Measurements from ENCODE around the gene IDUA.
"Not testable (repeated sequence)": the region's sequence is repeated elsewhere in the genome, so short reads cannot be mapped to it uniquely, and the experiment has no call there.

The IDUA gene

DNA sequence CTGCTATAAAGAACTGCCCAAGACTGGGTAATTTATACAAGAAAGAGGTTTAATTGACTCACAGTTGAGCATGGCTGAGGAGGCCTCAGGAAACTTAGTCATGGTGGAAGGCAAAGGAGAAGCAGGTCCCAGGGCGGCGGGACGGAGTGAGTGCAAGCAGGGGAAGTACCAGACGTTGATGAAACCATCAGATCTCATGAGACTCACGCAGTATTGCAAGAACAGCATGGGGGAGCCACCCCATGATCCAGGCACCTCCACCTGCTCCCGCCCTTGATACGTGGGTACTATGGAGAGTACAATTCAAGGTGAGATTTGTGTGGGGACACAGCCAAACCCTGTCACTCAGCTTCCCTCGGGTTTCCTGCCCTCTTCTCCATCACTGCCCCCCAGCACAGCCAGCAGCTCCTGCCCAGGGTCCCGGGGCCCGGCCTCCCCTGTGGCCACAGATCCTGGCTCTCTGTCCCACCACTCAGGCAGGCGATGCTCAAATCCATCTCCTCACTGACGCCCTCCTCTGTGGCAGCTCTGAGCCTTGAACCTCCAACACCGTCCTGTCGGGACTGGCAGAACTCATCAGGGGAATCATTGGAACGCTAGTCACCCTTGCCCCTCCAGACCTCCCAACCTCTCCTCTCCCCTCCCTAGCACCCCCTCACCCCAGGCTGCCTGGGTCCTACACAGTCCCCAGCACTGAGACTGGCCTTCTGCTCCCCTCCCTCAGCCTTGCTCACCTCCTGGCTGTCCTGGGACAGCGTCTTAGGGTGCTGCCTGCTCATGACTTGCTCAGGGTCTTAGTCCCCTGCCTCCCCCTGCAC is 62.1 kb downstream of the IDUA start:
- DNase-seq (peak in 1 of 3 experiments; percentile 0), ATAC-seq (replicated peaks) (no peak)
- Mint-ChIP-seq H3K9me3 (no peaks in the 10 kb centered on the region), H3K4me1 (ENCODE audit: low read depth in 2 of 2) (peaks cover 3 to 4% of the 10 kb centered on the region in 2 donors), H3K36me3 (ENCODE audit: insufficient read depth) (no peaks in the 10 kb centered on the region), H3K27me3 (peaks cover 50 to 75% of the 10 kb centered on the region in 2 donors), H3K4me3 (no peak overlapping the region), H3K27ac (no peak overlapping the region)

DNA sequence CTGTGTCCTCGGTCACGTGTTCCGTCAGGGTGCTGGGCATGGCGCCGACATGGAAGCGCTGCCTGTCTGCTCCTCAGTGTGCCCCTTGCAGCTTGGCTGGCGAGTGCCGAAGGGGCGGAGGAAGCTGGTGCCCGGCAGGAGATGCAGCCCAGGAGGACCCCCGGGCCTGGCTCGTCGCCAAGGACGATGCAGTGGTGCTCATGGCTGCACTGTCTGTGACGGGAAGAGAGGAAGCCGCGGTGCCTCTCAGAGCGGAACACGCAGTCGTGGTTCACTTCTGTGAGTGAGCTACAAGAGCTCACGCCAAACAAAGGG is 62.7 kb downstream of the IDUA start:
- Mint-ChIP-seq H3K27me3 (peaks cover 49 to 70% of the 10 kb centered on the region in 2 donors), H3K4me1 (ENCODE audit: low read depth in 2 of 2) (peaks cover 3 to 4% of the 10 kb centered on the region in 2 donors), H3K9me3 (no peaks in the 10 kb centered on the region), H3K27ac (no peak overlapping the region), H3K4me3 (no peak overlapping the region), H3K36me3 (ENCODE audit: insufficient read depth) (no peaks in the 10 kb centered on the region)
- ATAC-seq (replicated peaks) (no peak), DNase-seq (peak in 1 of 3 experiments; percentile 0)

DNA sequence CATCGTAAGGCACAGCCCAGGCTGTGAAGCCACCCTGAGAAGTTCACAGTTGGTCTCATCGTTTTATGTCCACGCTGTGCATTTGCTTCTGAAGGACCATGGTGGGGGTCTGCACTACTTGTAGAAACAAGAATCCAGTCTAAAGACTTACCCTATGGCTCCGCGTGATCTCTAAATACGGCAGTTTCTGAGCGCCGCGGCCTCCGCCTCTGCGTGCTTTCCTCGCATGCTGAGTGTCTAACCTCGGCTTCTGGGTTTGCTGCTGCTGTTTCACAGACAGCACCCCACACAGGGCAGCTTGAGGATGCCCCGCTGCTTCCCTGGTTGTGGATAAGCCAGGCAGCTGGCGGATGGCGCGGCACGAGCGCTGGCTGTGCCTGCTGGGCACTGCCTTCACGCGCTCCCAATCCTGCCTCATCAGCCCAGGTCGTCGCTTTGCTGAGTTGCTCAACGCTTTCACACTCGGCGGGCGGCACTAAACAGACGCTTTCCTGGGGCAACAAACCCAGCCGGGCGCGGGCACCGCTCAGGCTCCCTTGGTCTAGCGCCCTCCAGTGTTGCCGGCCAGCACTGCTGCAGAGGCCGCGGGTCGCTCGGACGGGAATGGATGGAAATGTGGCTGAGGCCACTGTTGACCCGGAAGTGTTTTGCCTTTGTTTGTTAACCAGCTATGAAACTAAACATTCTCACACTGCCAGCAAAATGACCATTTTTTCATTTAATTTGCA is 63.8 kb downstream of the IDUA start:
- H3K27me3 Mint-ChIP-seq, result peaks cover 38 to 59% of the 10 kb centered on the region in 2 donors

DNA sequence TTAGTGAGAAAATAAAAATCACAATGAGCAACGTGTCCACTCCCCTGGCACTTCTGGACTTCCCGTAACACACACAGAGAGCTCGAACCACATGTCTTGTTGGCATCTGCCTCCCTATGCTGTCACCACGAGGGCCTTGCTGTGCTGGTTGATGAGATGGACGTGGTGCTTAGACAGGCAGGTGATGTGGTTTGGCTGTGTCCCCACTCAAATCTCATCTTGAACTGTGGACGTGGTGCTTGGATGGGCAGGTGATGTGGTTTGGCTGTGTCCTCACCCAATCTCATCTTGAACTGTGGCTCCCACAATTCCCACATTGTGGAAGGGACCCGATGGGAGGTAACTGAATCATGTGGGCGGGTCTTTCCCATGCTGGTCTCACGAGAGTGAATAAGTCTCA is 64.6 kb downstream of the IDUA start:
- Mint-ChIP-seq H3K9me3 (no peaks in the 10 kb centered on the region), H3K4me3 (no peak overlapping the region), H3K27ac (no peak overlapping the region), H3K36me3 (ENCODE audit: insufficient read depth) (peaks cover 9% of the 10 kb centered on the region), H3K27me3 (peaks cover 38 to 65% of the 10 kb centered on the region in 2 donors), H3K4me1 (ENCODE audit: low read depth in 2 of 2) (peaks cover 10 to 11% of the 10 kb centered on the region in 2 donors)
- DNase-seq, result no peak
- no peak for ATAC-seq (replicated peaks)

More for the DNA sequence above, 63.8 kb downstream of the IDUA start:
- Mint-ChIP-seq H3K36me3 (ENCODE audit: insufficient read depth) (peaks cover 2% of the 10 kb centered on the region), H3K4me1 (ENCODE audit: low read depth in 2 of 2) (peaks cover 3 to 4% of the 10 kb centered on the region in 2 donors), H3K27ac (no peak overlapping the region), H3K9me3 (no peaks in the 10 kb centered on the region), H3K4me3 (no peak overlapping the region)
- ATAC-seq (replicated peaks) (no peak), DNase-seq (no peak)

DNA sequence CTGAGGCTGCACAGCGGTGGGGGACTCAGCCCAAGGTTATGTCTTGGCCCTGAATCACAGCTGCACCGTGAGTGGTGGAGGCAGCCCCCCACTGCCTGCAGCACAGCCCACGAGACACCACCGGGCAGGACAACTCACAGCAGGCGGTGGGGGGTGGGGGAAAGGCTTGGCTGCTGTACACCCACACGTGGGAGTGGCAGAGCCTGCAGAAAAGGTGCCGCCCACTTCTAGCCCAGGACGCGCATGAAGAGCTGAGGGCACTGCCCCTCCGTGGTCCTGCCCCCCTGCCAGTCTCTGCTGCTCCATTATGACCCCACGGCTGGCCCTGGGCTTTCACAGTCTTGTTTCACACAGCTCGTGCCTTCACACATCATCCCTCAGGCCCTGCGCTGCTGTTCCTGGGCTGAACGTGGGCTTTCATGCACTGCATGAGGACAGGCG is 65.4 kb downstream of the IDUA start:
- peaks cover 30 to 57% of the 10 kb centered on the region in 2 donors for H3K27me3 Mint-ChIP-seq
- ATAC-seq (replicated peaks), result no peak

DNA sequence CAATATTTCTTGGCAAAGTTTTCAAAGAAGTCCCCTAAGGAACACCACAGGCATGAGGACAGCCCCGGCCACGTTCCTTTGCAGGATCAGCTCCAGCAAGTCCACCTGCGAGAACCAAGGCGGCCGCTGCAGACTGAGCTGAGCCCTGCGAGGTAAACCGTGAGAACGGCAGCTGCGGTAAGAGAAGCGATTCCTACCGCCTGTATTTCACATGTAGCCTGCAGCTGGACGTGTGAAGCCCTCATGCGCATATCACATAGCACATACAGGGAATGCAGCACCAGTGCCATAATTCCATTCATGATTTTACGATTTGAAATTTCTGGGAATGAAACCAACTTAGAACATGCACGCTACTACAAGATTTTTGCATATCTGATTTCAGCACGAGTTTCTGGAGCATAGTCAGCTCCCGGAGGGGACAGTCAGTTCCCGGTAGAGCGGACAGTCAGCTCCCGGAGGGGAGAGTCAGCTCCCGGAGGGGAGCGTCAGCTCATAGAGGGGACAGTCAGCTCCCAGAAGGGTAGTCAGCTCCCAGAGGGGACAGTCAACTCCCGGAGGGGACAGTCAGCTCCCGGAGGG is 66.3 kb downstream of the IDUA start:
- Mint-ChIP-seq H3K27me3 (peaks cover 21 to 48% of the 10 kb centered on the region in 2 donors), H3K36me3 (ENCODE audit: insufficient read depth) (peaks cover 9% of the 10 kb centered on the region), H3K9me3 (no peaks in the 10 kb centered on the region), H3K27ac (peak overlapping the region in 1 of 2 donors; percentile 12), H3K4me1 (ENCODE audit: low read depth in 2 of 2) (peaks cover 8% of the 10 kb centered on the region in 2 donors), H3K4me3 (peak overlapping the region in 1 of 2 donors; percentile 23)
- ATAC-seq (replicated peaks) (no peak), DNase-seq (no peak)

More for the DNA sequence above, 65.4 kb downstream of the IDUA start:
- H3K36me3 Mint-ChIP-seq (ENCODE audit: insufficient read depth), result peaks cover 9% of the 10 kb centered on the region
- peaks cover 8% of the 10 kb centered on the region in 2 donors for H3K4me1 Mint-ChIP-seq (ENCODE audit: low read depth in 2 of 2)
- H3K4me3 Mint-ChIP-seq, result no peak overlapping the region
- no peaks in the 10 kb centered on the region for H3K9me3 Mint-ChIP-seq
- no peak overlapping the region for H3K27ac Mint-ChIP-seq
- no peak for DNase-seq

DNA sequence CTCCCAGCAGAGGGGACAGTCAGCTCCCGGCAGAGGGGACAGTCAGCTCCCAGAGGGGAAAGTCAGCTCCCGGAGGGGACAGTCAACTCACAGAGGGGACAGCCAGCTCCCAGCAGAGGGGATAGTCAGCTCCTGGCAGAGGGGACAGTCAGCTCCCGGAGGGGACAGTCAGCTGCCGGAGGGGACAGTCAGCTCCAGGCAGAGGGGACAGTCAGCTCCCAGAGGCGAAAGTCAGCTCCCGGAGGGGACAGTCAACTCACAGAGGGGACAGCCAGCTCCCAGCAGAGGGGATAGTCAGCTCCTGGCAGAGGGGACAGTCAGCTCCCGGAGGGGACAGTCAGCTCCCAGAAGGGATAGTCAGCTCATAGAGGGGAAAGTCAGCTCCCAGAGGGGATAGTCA is 67.0 kb downstream of the IDUA start:
- not testable (repeated sequence) for ATAC-seq (replicated peaks); DNase-seq; H3K9me3 Mint-ChIP-seq; H3K4me1 Mint-ChIP-seq (ENCODE audit: low read depth in 2 of 2); H3K4me3 Mint-ChIP-seq; H3K36me3 Mint-ChIP-seq (ENCODE audit: insufficient read depth)
- Mint-ChIP-seq H3K27me3 (peaks cover 15 to 42% of the 10 kb centered on the region in 2 donors), H3K27ac (peak overlapping the region in 1 of 2 donors; percentile 12)
